ENCODE results near the gene LAMTOR3.

Gene LAMTOR3

DNA sequence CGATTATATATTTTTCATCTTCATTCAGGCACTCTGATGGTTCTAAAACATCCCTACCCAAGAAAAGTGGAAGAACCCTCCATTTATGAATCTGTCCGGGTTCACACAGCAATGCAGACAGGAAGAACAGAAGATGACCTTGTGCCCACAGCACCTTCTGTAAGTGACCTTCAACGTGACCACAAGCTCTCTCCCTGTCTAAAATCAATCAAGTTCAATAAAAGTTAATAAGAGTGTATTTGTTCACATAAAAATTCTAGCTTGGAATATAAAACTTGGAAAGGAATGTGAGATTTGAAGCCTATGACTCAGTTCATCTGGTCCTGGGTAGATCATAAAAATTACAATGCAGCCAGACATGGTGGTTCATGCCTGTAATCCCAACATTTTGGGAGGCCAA, 41.0 kb downstream of the LAMTOR3 start:
- no peak for TF ChIP-seq EZH2phosphoT487 (conservative IDR thresholded peaks at IDR 0.05; ENCODE audit: low read length)
- no peak for TF ChIP-seq CTCF (IDR thresholded peaks at IDR 0.05; ENCODE audit: insufficient read depth, low read length, poor library complexity, severe bottlenecking)
- Histone ChIP-seq H4K20me1 (ENCODE audit: low read depth, low read length) (no peaks in the 10 kb centered on the region), H3K9me3 (ENCODE audit: insufficient read depth, low read length) (no peaks in the 10 kb centered on the region), H3K4me2 (ENCODE audit: low read depth, low read length, poor library complexity, severe bottlenecking) (no peak overlapping the region), H3K36me3 (ENCODE audit: low read length) (no peaks in the 10 kb centered on the region), H3K27me3 (ENCODE audit: low read length) (no peaks in the 10 kb centered on the region), H3K27ac (ENCODE audit: low read depth, low read length) (no peak overlapping the region), H3F3A (ENCODE audit: insufficient read depth) (no peaks in the 10 kb centered on the region), H3K9ac (ENCODE audit: low read length) (no peak overlapping the region), H3K79me2 (ENCODE audit: insufficient read depth, low read length) (no peaks in the 10 kb centered on the region), H2AFZ (ENCODE audit: low read depth, low read length, severe bottlenecking) (no peak overlapping the region), H3K9me2 (replicated peaks; ENCODE audit: insufficient read depth, low read length) (no peaks in the 10 kb centered on the region), H3K4me3 (ENCODE audit: insufficient read depth, low read length, poor library complexity, severe bottlenecking) (no peak overlapping the region)

- Histone ChIP-seq H3K27me3 (ENCODE audit: low read length) (no peaks in the 10 kb centered on the region), H3F3A (ENCODE audit: insufficient read depth) (no peaks in the 10 kb centered on the region), H4K20me1 (ENCODE audit: low read depth, low read length) (no peaks in the 10 kb centered on the region), H3K4me3 (ENCODE audit: insufficient read depth, low read length, poor library complexity, severe bottlenecking) (no peak overlapping the region), H3K79me2 (ENCODE audit: insufficient read depth, low read length) (no peaks in the 10 kb centered on the region), H2AFZ (ENCODE audit: low read depth, low read length, severe bottlenecking) (no peak overlapping the region), H3K4me2 (ENCODE audit: low read depth, low read length, poor library complexity, severe bottlenecking) (no peak overlapping the region), H3K9me2 (replicated peaks; ENCODE audit: insufficient read depth, low read length) (no peaks in the 10 kb centered on the region), H3K27ac (ENCODE audit: low read depth, low read length) (no peak overlapping the region), H3K36me3 (ENCODE audit: low read length) (no peaks in the 10 kb centered on the region), H3K9me3 (ENCODE audit: insufficient read depth, low read length) (no peaks in the 10 kb centered on the region), H3K9ac (ENCODE audit: low read length) (no peak overlapping the region)
- TF ChIP-seq EZH2phosphoT487 (conservative IDR thresholded peaks at IDR 0.05; ENCODE audit: low read length) = no peak
- TF ChIP-seq CTCF (IDR thresholded peaks at IDR 0.05; ENCODE audit: insufficient read depth, low read length, poor library complexity, severe bottlenecking) = no peak
Observed at GRCh38 chr4:99852199-99852749, 42.0 kb downstream of the LAMTOR3 start.

GRCh38 chr4:99848591-99849001, 45.6 kb downstream of the LAMTOR3 start:
- Histone ChIP-seq H3K36me3 (ENCODE audit: low read length) (no peaks in the 10 kb centered on the region), H3K4me3 (ENCODE audit: insufficient read depth, low read length, poor library complexity, severe bottlenecking) (no peak overlapping the region), H3K9ac (ENCODE audit: low read length) (no peak overlapping the region), H3F3A (ENCODE audit: insufficient read depth) (no peaks in the 10 kb centered on the region), H3K9me2 (replicated peaks; ENCODE audit: insufficient read depth, low read length) (no peaks in the 10 kb centered on the region), H3K9me3 (ENCODE audit: insufficient read depth, low read length) (no peaks in the 10 kb centered on the region), H4K20me1 (ENCODE audit: low read depth, low read length) (no peaks in the 10 kb centered on the region), H2AFZ (ENCODE audit: low read depth, low read length, severe bottlenecking) (no peak overlapping the region), H3K4me2 (ENCODE audit: low read depth, low read length, poor library complexity, severe bottlenecking) (no peak overlapping the region), H3K27me3 (ENCODE audit: low read length) (no peaks in the 10 kb centered on the region), H3K27ac (ENCODE audit: low read depth, low read length) (no peak overlapping the region), H3K79me2 (ENCODE audit: insufficient read depth, low read length) (no peaks in the 10 kb centered on the region)
- TF ChIP-seq EZH2phosphoT487 (conservative IDR thresholded peaks at IDR 0.05; ENCODE audit: low read length) = no peak
- no peak for TF ChIP-seq CTCF (IDR thresholded peaks at IDR 0.05; ENCODE audit: insufficient read depth, low read length, poor library complexity, severe bottlenecking)

Measured in SU-DHL-6 (cell line).